ENCODE measurements around the gene MLF2.

DNA sequence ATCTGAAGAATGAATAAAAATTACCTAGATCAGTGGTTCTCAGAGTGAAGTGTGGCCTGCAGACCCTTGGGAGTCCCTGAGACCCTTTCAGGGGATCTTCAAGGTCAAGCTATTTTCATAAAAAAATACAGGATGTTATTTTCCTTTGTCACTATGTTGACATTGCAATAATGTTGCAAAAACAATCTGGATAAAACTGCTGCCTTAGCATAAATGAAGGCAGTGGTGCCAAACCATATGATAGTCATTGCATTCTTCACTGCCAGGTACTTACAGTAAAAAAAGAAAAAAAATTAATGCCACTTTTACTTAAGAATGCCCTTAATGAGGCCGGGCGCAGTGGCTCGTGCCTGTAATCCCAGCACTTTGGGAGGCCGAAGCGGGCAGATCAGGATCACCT, 34.4 kb upstream of the MLF2 start:
- no peak for TF ChIP-seq EZH2phosphoT487 (IDR thresholded peaks at IDR 0.05)
- TF ChIP-seq, protein P1, sequence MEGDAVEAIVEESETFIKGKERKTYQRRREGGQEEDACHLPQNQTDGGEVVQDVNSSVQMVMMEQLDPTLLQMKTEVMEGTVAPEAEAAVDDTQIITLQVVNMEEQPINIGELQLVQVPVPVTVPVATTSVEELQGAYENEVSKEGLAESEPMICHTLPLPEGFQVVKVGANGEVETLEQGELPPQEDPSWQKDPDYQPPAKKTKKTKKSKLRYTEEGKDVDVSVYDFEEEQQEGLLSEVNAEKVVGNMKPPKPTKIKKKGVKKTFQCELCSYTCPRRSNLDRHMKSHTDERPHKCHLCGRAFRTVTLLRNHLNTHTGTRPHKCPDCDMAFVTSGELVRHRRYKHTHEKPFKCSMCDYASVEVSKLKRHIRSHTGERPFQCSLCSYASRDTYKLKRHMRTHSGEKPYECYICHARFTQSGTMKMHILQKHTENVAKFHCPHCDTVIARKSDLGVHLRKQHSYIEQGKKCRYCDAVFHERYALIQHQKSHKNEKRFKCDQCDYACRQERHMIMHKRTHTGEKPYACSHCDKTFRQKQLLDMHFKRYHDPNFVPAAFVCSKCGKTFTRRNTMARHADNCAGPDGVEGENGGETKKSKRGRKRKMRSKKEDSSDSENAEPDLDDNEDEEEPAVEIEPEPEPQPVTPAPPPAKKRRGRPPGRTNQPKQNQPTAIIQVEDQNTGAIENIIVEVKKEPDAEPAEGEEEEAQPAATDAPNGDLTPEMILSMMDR (IDR thresholded peaks at IDR 0.05), result no peak
- TF ChIP-seq EZH2 (IDR thresholded peaks at IDR 0.05), result no peak

All from neural progenitor cell (in vitro differentiated cells).